ENCODE data around the gene NPM3. TPM values are rescaled to one million over a fixed set of nuclear protein-coding genes. Genes with fewer than 3 reads are reported as not detected.

Gene NPM3
- total and polyA plus RNA-seq, 2 of the 8 experiments (the other 6 are each of a cell fraction or from before 2014, with no cell fraction given) = 127 to 175 TPM

DNA sequence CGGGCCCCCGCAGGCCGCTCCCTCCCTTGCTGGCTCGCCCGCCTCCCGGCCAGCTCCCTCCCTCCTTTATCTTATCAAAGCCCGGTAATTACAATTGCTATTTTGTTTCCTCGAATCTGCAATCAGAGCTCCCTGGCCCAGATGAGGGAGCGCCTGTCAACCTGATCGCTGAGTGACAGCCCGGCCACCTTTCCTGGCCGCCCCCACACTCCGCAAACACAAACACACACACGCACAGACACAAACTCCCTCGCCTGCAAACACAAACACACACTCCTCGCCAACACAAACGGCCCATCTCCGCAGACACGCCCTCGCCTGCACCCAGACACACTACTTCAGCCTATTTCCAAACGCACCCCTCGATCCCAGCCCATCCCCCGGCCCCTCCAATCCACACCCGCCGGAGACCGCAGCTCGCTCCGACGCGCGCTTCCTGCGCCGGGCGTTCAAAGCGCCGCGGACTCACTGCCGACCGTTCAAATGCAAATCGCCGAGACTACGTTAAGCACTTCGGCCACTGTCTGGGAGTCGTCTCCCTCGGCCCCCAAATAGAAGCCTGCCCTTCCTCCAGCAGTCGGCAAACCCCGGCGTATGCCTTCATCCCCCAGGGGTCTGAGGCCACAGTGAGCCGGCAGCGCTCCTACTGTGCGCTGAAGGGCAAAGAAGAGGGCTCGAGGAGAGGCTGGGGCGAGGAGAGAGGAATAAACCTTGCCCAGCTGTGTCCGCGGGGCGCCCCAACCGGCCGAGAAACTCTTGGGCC lies 4.3 kb downstream of the NPM3 start (continued):
- TF ChIP-seq, protein P1, sequence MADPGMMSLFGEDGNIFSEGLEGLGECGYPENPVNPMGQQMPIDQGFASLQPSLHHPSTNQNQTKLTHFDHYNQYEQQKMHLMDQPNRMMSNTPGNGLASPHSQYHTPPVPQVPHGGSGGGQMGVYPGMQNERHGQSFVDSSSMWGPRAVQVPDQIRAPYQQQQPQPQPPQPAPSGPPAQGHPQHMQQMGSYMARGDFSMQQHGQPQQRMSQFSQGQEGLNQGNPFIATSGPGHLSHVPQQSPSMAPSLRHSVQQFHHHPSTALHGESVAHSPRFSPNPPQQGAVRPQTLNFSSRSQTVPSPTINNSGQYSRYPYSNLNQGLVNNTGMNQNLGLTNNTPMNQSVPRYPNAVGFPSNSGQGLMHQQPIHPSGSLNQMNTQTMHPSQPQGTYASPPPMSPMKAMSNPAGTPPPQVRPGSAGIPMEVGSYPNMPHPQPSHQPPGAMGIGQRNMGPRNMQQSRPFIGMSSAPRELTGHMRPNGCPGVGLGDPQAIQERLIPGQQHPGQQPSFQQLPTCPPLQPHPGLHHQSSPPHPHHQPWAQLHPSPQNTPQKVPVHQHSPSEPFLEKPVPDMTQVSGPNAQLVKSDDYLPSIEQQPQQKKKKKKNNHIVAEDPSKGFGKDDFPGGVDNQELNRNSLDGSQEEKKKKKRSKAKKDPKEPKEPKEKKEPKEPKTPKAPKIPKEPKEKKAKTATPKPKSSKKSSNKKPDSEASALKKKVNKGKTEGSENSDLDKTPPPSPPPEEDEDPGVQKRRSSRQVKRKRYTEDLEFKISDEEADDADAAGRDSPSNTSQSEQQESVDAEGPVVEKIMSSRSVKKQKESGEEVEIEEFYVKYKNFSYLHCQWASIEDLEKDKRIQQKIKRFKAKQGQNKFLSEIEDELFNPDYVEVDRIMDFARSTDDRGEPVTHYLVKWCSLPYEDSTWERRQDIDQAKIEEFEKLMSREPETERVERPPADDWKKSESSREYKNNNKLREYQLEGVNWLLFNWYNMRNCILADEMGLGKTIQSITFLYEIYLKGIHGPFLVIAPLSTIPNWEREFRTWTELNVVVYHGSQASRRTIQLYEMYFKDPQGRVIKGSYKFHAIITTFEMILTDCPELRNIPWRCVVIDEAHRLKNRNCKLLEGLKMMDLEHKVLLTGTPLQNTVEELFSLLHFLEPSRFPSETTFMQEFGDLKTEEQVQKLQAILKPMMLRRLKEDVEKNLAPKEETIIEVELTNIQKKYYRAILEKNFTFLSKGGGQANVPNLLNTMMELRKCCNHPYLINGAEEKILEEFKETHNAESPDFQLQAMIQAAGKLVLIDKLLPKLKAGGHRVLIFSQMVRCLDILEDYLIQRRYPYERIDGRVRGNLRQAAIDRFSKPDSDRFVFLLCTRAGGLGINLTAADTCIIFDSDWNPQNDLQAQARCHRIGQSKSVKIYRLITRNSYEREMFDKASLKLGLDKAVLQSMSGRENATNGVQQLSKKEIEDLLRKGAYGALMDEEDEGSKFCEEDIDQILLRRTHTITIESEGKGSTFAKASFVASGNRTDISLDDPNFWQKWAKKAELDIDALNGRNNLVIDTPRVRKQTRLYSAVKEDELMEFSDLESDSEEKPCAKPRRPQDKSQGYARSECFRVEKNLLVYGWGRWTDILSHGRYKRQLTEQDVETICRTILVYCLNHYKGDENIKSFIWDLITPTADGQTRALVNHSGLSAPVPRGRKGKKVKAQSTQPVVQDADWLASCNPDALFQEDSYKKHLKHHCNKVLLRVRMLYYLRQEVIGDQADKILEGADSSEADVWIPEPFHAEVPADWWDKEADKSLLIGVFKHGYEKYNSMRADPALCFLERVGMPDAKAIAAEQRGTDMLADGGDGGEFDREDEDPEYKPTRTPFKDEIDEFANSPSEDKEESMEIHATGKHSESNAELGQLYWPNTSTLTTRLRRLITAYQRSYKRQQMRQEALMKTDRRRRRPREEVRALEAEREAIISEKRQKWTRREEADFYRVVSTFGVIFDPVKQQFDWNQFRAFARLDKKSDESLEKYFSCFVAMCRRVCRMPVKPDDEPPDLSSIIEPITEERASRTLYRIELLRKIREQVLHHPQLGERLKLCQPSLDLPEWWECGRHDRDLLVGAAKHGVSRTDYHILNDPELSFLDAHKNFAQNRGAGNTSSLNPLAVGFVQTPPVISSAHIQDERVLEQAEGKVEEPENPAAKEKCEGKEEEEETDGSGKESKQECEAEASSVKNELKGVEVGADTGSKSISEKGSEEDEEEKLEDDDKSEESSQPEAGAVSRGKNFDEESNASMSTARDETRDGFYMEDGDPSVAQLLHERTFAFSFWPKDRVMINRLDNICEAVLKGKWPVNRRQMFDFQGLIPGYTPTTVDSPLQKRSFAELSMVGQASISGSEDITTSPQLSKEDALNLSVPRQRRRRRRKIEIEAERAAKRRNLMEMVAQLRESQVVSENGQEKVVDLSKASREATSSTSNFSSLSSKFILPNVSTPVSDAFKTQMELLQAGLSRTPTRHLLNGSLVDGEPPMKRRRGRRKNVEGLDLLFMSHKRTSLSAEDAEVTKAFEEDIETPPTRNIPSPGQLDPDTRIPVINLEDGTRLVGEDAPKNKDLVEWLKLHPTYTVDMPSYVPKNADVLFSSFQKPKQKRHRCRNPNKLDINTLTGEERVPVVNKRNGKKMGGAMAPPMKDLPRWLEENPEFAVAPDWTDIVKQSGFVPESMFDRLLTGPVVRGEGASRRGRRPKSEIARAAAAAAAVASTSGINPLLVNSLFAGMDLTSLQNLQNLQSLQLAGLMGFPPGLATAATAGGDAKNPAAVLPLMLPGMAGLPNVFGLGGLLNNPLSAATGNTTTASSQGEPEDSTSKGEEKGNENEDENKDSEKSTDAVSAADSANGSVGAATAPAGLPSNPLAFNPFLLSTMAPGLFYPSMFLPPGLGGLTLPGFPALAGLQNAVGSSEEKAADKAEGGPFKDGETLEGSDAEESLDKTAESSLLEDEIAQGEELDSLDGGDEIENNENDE (IDR thresholded peaks at IDR 0.05; ENCODE audit: insufficient replicate concordance, low read length) = no peak
- TF ChIP-seq TAF1 (IDR thresholded peaks at IDR 0.05; ENCODE audit: low read depth, low read length) (0 out of 2 replicates have a peak, but pooled peaks have one; percentile 18), SP2 (IDR thresholded peaks at IDR 0.05; ENCODE audit: low read length) (no peak), CREB1 (IDR thresholded peaks at IDR 0.05) (peak; percentile 92), CTCF (IDR thresholded peaks at IDR 0.05; ENCODE audit: control extremely low read depth in 1 of 3, insufficient read depth in 1 of 3, low read depth in 1 of 3, low read length in 3 of 3) (no peak), JUND (IDR thresholded peaks at IDR 0.05; ENCODE audit: low read length) (no peak), CEBPB (IDR thresholded peaks at IDR 0.05; ENCODE audit: low read depth, low read length) (no peak), NANOG (IDR thresholded peaks at IDR 0.05; ENCODE audit: insufficient read depth, low read depth, low read length, poor library complexity, severe bottlenecking) (peak; percentile 70)

Measured in H1 (cell line).